ENCODE data around the gene CLBA1. TPM values are rescaled to one million over a fixed set of nuclear protein-coding genes. Genes with fewer than 3 reads are reported as not detected.

CLBA1 gene
- total RNA-seq, 1 donor from 2014 or later = 4.7 TPM

DNA sequence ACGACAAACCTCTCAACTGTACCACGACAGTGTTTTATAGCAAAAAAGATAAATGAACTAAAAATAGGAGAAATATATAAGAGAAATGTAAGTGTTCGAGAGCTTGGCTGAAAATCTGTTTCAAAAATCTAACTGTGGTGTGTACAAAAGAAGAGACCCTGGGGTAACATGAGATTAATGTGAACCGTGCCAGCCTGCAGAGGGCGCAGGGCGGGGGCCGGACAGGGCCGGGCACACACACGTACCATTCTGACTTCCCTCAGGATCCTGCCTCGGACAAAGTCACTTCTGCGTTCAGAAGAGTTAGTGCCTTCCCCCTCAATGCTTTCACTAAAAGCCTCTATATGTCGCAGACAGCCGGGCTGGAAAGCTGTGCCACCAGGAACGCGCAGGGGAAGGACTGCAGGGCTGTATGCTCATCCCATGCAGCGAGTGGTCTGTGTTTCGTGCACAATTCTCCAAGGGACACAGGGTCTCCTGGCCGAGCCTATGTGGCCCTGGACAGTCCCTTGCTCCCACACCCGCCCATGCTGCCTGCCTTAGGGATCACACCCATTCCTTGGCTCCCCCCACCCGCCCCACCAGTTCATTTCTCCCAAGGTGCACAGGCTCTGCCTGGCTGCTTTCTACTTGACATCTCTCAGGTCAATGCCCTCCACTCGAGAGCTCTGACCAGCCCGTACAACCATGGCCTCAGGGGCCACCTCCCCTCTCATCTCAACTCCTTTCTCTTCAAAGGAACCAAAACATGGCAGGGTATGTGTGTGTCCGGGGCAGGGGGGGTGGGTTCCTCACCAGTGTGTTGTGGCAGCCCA, 26.8 kb downstream of the CLBA1 start:
- intact Hi-C loops (cut with DNase I) = no loop called here
- TF ChIP-seq POLR2A (IDR thresholded peaks at IDR 0.05) (no peak), POLR2AphosphoS5 (IDR thresholded peaks at IDR 0.05; ENCODE audit: insufficient read depth in 1 of 2, low read depth in 1 of 2) (no peak)
- TF ChIP-seq, protein P1, sequence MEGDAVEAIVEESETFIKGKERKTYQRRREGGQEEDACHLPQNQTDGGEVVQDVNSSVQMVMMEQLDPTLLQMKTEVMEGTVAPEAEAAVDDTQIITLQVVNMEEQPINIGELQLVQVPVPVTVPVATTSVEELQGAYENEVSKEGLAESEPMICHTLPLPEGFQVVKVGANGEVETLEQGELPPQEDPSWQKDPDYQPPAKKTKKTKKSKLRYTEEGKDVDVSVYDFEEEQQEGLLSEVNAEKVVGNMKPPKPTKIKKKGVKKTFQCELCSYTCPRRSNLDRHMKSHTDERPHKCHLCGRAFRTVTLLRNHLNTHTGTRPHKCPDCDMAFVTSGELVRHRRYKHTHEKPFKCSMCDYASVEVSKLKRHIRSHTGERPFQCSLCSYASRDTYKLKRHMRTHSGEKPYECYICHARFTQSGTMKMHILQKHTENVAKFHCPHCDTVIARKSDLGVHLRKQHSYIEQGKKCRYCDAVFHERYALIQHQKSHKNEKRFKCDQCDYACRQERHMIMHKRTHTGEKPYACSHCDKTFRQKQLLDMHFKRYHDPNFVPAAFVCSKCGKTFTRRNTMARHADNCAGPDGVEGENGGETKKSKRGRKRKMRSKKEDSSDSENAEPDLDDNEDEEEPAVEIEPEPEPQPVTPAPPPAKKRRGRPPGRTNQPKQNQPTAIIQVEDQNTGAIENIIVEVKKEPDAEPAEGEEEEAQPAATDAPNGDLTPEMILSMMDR (IDR thresholded peaks at IDR 0.05) = no peak
- H3K4me1 ChIP-seq = peaks cover 43% of the 10 kb centered on the region
- peaks cover 0 to 23% of the 10 kb centered on the region in 2 donors for H3K36me3 ChIP-seq
- no peak overlapping the region for H3K4me3 ChIP-seq
- H3K27ac ChIP-seq = no peak overlapping the region
- H3K27me3 ChIP-seq = no peaks in the 10 kb centered on the region
- no peak for DNase-seq (ENCODE audit: extremely low spot score in 2 of 2)
- no peaks in the 10 kb centered on the region for H3K9me3 ChIP-seq

DNA sequence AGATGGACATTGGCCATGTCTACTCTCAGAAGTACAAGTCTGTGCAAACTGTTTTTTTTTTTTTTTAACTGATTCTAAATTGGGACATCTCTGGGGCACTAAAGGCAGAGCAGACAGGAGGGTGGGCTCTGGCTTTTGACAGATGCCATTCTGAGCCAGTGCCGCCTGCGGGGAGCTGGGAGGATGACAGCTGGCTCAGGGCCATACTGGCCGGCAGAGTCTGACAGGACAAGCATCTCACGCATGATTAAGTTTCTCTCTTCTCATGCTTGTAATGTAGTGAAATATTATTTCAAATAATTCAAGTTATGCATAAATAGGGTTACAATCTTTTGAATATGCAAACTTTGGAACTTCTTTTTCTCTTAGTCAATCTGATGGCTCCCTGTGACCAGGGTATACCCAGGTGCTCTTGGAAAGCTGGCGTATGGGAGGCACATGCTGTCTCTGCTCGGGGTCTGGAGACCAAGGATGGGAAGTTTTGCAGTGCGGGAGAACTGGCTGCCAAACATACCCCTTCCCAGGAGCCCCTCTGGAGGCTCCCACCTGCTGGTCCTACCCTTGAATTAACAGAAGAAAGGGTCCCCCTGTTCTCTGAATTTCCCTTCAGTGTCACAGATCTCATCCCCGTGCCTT, 27.7 kb downstream of the CLBA1 start:
- TF ChIP-seq POLR2A (IDR thresholded peaks at IDR 0.05) (no peak), POLR2AphosphoS5 (IDR thresholded peaks at IDR 0.05; ENCODE audit: insufficient read depth in 1 of 2, low read depth in 1 of 2) (no peak)
- TF ChIP-seq, protein P1 (IDR thresholded peaks at IDR 0.05) = no peak

DNA sequence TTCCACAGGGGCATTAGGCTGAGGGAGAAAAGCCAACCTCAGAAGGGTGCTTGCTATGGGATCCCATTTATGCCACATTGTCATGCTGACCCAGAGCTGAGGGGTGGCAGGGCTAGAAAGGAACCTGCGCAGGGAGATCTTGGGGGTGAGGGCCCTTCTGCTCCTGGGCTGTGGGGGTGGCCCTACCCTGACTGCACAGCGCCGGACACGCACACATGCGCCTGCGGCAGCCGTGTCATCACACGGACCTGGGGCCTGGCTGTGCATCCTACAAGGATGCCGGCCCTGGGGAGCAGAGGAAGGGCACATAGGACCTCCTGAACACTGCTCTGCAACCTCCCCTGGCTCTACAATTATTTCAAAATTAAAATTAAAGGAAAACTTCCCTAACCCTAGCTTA, 28.4 kb downstream of the CLBA1 start:
- no peak overlapping the region for H3K27ac ChIP-seq
- peaks cover 0 to 19% of the 10 kb centered on the region in 2 donors for H3K36me3 ChIP-seq
- intact Hi-C loops (cut with DNase I) = no loop called here
- peaks cover 55% of the 10 kb centered on the region for H3K4me1 ChIP-seq
- DNase-seq (ENCODE audit: extremely low spot score in 2 of 2) = no peak
- TF ChIP-seq POLR2AphosphoS5 (IDR thresholded peaks at IDR 0.05; ENCODE audit: insufficient read depth in 1 of 2, low read depth in 1 of 2) (no peak), POLR2A (IDR thresholded peaks at IDR 0.05) (no peak)
- TF ChIP-seq, protein P1 (IDR thresholded peaks at IDR 0.05) = no peak
- no peaks in the 10 kb centered on the region for H3K27me3 ChIP-seq
- H3K4me3 ChIP-seq = no peak overlapping the region
- no peaks in the 10 kb centered on the region for H3K9me3 ChIP-seq

More for the DNA sequence above, 27.7 kb downstream of the CLBA1 start:
- peaks cover 0 to 23% of the 10 kb centered on the region in 2 donors for H3K36me3 ChIP-seq
- peaks cover 49% of the 10 kb centered on the region for H3K4me1 ChIP-seq
- no peak overlapping the region for H3K27ac ChIP-seq
- no peak for DNase-seq (ENCODE audit: extremely low spot score in 2 of 2)
- H3K4me3 ChIP-seq = no peak overlapping the region
- intact Hi-C loops (cut with DNase I) = no loop called here
- no peaks in the 10 kb centered on the region for H3K9me3 ChIP-seq
- no peaks in the 10 kb centered on the region for H3K27me3 ChIP-seq

DNA sequence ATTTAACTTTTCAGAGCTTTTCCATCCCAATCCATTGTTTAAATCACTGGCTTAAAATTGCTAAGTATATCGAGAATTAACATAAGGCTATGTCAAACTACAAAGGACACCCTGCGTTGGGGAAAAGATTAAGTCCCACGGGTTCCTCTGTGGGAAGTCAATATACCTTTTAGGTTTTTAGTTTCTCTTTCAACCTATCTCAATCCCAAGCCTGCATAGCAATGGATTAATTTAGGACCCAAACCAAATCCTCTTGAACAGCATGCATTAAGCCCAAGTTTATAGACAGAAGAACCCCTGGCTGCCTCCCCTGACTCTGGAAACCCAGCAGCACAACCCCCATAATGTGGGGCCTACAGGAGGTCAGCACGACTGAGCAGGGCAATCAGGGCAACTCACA, 29.0 kb downstream of the CLBA1 start:
- H3K27me3 ChIP-seq = no peaks in the 10 kb centered on the region
- peaks cover 61% of the 10 kb centered on the region for H3K4me1 ChIP-seq
- peaks cover 0 to 18% of the 10 kb centered on the region in 2 donors for H3K36me3 ChIP-seq
- no peak overlapping the region for H3K4me3 ChIP-seq
- no peak for DNase-seq (ENCODE audit: extremely low spot score in 2 of 2)
- TF ChIP-seq, protein P1 (IDR thresholded peaks at IDR 0.05) = no peak
- H3K27ac ChIP-seq = no peak overlapping the region
- no peaks in the 10 kb centered on the region for H3K9me3 ChIP-seq
- intact Hi-C loops (cut with DNase I) = no loop called here

DNA sequence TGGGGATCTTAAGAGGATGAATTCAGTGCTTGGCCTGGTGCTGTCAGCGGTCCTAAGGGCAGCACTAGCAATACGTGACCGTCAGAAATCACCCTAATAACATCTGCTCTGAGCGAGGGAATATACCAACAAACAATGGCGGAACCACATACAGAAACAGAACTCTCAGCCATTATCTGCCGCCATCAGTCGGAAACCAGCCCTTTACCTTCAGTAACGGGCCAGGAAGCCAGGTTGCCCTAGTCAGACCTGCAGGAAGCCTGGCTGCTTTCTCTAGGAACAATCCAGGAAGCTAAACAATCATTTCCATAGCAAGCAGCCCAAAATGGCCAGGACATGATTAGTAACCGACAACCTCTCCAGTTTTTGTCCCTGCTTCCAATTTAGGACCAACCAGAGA, 29.7 kb downstream of the CLBA1 start:
- Histone ChIP-seq H3K4me1 (peaks cover 67% of the 10 kb centered on the region), H3K4me3 (no peak overlapping the region), H3K36me3 (peaks cover 0 to 12% of the 10 kb centered on the region in 2 donors), H3K9me3 (no peaks in the 10 kb centered on the region), H3K27me3 (no peaks in the 10 kb centered on the region), H3K27ac (peak overlapping the region; percentile 22)
- TF ChIP-seq POLR2A (IDR thresholded peaks at IDR 0.05) (no peak), POLR2AphosphoS5 (IDR thresholded peaks at IDR 0.05; ENCODE audit: insufficient read depth in 1 of 2, low read depth in 1 of 2) (no peak)
- TF ChIP-seq, protein P1 (IDR thresholded peaks at IDR 0.05) = no peak
- intact Hi-C loops (cut with DNase I) = no loop called here
- DNase-seq (ENCODE audit: extremely low spot score in 2 of 2) = no peak

Measured in vagina (tissue), 2 donors.